Activated T-cell treated with anti-CD3 and anti-CD28 coated beads, Interleukin-2, amount 50 U/mL, for 1 hour (primary cell): ENCODE data around the gene C8G.

Source experiments
- DNase-seq: peaks from one replicate; pipeline ENCODE4 v3.0.0-alpha.2; 2020

Gene C8G

GRCh38 chr9:136988872-136989271 lies 43.8 kb downstream of the C8G start:
- no peak for DNase-seq

- no peak for DNase-seq
These were observed 45.3 kb downstream of the C8G start for GRCh38 chr9:136990242-136990911.

- peak; percentile 94 for DNase-seq
These were observed 47.2 kb downstream of the C8G start, which contains the start of gene PAXX for GRCh38 chr9:136991993-136992818. Gene PAXX, plus strand, starts transcription at chr9:136992422. Its CDS starts 22 bp downstream, at chr9:136992444.

- DNase-seq = no peak
These were observed 47.9 kb downstream of the C8G start for GRCh38 chr9:136992819-136993369.

GRCh38 chr9:136994180-136994887 lies 49.3 kb downstream of the C8G start:
- DNase-seq = no peak

- no peak for DNase-seq
These were observed 49.8 kb downstream of the C8G start for GRCh38 chr9:136994888-136995230.

- no peak for DNase-seq
These were observed 50.3 kb downstream of the C8G start for GRCh38 chr9:136995362-136995761.

GRCh38 chr9:136995772-136996311 lies 50.8 kb downstream of the C8G start:
- DNase-seq = no peak
